Keratinocyte (primary cell): ENCODE results near the gene PLCL2. TPM values are rescaled to one million over a fixed set of nuclear protein-coding genes. Genes with fewer than 3 reads are reported as not detected.

Experiments
- DNase-seq: peaks from one replicate; pipeline ENCODE4 v3.0.0-alpha.2; 2011; ENCODE audit warnings: low read depth, missing footprints, low spot score
- FAIRE-seq: peaks from 2 replicates; lab custom pipeline; 2011; peaks lifted over from hg19 to GRCh38; lab: Jason Lieb, UNC
- H2AFZ ChIP-seq: 2 replicates; pipeline ENCODE4 v1.6.0; 2012; ENCODE audit warnings: low read length, control low read depth, inconsistent platforms; ENCODE audit not compliant: control insufficient read depth
- H3K27ac ChIP-seq: 2 replicates; pipeline ENCODE4 v1.5.1; 2011; ENCODE audit warnings: low read length; ENCODE audit not compliant: control insufficient read depth, insufficient read depth
- H3K27me3 ChIP-seq: 3 replicates; pipeline ENCODE4 v1.6.0; 2011; ENCODE audit warnings: low read length; ENCODE audit not compliant: control insufficient read depth, insufficient read depth; ENCODE audit errors: extremely low read depth
- H3K36me3 ChIP-seq, 2 experiments: 2 replicates in 1 of 2; 3 replicates in 1 of 2; pipeline ENCODE4 v1.5.1; 2011; ENCODE audit warnings: low read length in 2 of 2, mild to moderate bottlenecking in 1 of 2; ENCODE audit not compliant: control insufficient read depth in 2 of 2, insufficient read depth in 2 of 2; ENCODE audit errors: extremely low read depth in 1 of 2
- H3K4me1 ChIP-seq: 3 replicates; pipeline ENCODE4 v1.5.1; 2011; ENCODE audit warnings: low read length; ENCODE audit not compliant: control insufficient read depth, insufficient read depth; ENCODE audit errors: extremely low read depth
- H3K4me2 ChIP-seq: 3 replicates; pipeline ENCODE4 v1.6.0; 2011; ENCODE audit warnings: low read depth, low read length; ENCODE audit not compliant: control insufficient read depth, insufficient read depth; ENCODE audit errors: extremely low read depth
- H3K4me3 ChIP-seq, 3 experiments: fragments of 200-600 bp in 1 of 3; sonication (generic) in 1 of 3; 2 replicates in 2 of 3; 3 replicates in 1 of 3; pipeline ENCODE4 v1.5.1; 2011 to 2016; ENCODE audit warnings: low read length in 3 of 3, mild to moderate bottlenecking in 3 of 3, control low read depth in 2 of 3, inconsistent platforms in 1 of 3, low read depth in 1 of 3, mixed read lengths in 1 of 3, mixed run types in 1 of 3, moderate library complexity in 1 of 3; ENCODE audit not compliant: control insufficient read depth in 2 of 3, insufficient read depth in 2 of 3; ENCODE audit errors: extremely low read depth in 1 of 3
- H3K79me2 ChIP-seq: 2 replicates; pipeline ENCODE4 v1.6.0; 2012; ENCODE audit warnings: low read length; ENCODE audit not compliant: control insufficient read depth, insufficient read depth
- H3K9ac ChIP-seq: 3 replicates; pipeline ENCODE4 v1.6.0; 2011; ENCODE audit warnings: low read length; ENCODE audit not compliant: control insufficient read depth, insufficient read depth; ENCODE audit errors: extremely low read depth
- H3K9me1 ChIP-seq: 3 replicates; pipeline ENCODE4 v1.6.0; 2011; ENCODE audit warnings: low read length; ENCODE audit not compliant: control insufficient read depth, insufficient read depth; ENCODE audit errors: extremely low read depth
- H3K9me3 ChIP-seq: 2 replicates; pipeline ENCODE4 v1.5.1; 2012; ENCODE audit warnings: low read depth, low read length; ENCODE audit not compliant: control insufficient read depth
- H4K20me1 ChIP-seq: 3 replicates; pipeline ENCODE4 v1.6.0; 2011; ENCODE audit warnings: low read length; ENCODE audit not compliant: control insufficient read depth, insufficient read depth; ENCODE audit errors: extremely low read depth
- EZH2 ChIP-seq: IDR thresholded peaks from one replicate; pipeline ENCODE4 v1.6.1; 2012; ENCODE audit warnings: inconsistent platforms, mild to moderate bottlenecking, low read length, moderate library complexity
- dilution Hi-C: fragments of 300-500 bp; cut with MboI; formaldehyde crosslinking; loops from one replicate; pipeline ENCODE4 v1.7.0; 2020; ENCODE audit warnings: low sequenced_read_pairs; ENCODE audit not compliant: extremely low pct_ligation_motif_present
- polyA plus RNA-seq, 5 experiments: library from polyadenylated mRNA; depleted of rRNA in 3 of 5; stranded (reverse) in 3 of 5; stranded (forward) in 1 of 5; unstranded in 1 of 5; fragments of >200 nt; gene quantifications; 1 replicate in 1 of 5; 2 replicates in 3 of 5; 3 replicates in 1 of 5; pipeline versions ENCODE4 v1.2.1 to v1.2.3, GENCODE V29; 2011 to 2012; ENCODE audit warnings: missing spikeins in 2 of 5, low read depth in 1 of 5, low replicate concordance in 1 of 5
- TF ChIP-seq, protein P1 (sequence below), 3 experiments: IDR thresholded peaks in 1 of 3; conservative IDR thresholded peaks in 1 of 3; optimal IDR thresholded peaks in 1 of 3; 2 replicates in 2 of 3; 3 replicates in 1 of 3; pipeline versions ENCODE3 to v1.5.1; 2011; ENCODE audit warnings: low read length in 3 of 3, mild to moderate bottlenecking in 3 of 3, moderate library complexity in 2 of 3, control low read depth in 1 of 3, inconsistent platforms in 1 of 3; ENCODE audit not compliant: insufficient read depth in 2 of 3; ENCODE audit errors: extremely low read depth in 1 of 3

PLCL2 gene
- polyA plus RNA-seq, 1 donor (not counting 4 experiments of a cell fraction or from before 2014, with no cell fraction given), result 0.20 TPM

DNA sequence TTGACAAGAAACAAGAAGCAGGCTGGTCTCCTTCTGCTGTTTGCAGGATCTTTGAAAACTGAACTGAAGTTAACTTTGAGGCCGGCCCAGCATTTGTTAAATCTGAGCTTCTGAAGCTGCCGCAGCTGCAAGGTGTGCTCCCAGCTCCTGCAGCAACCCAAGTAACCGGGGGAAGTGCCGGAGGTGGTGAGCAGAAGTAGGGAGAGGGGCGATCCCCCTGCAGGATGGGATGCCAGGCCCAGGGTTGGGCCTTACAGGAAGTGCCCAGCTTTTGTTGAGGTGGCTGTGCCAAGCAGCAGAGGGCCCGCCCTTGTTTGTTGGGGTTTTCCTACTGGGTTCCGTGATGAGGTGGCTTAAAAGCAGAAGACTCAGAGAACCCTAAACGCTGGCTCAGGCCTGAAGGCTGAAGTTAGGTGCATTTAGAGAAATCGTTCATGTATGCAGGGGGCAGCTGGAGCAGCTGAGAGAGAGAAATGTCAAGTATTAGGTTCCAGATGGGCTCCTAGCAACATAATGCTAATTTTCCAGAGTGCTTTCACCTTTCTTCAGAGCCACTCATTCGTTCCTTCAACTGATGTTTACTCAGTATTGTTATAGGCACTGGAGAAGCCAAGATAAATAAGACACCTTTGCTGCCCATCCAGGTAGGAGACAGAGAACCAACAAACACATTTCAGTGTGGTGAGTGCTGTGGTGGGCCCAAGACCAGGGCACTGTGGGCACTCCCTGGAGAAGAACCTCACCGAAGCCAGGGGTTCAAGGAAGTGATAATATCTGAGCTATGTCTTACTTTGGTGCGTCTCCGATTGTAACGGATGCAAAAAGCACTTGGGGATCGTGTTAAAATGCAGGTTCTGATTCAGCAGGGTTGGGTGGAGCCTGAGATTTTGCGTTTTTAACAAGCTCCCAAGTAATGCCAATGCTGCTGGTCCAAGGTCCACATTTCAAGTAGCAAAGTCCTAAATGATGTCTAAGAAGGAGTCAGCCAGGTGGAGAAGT is 42.2 kb upstream of the PLCL2 start:
- no peak overlapping the region for H3K4me2 ChIP-seq
- DNase-seq (no peak), FAIRE-seq (no peak)
- TF ChIP-seq, protein P1, sequence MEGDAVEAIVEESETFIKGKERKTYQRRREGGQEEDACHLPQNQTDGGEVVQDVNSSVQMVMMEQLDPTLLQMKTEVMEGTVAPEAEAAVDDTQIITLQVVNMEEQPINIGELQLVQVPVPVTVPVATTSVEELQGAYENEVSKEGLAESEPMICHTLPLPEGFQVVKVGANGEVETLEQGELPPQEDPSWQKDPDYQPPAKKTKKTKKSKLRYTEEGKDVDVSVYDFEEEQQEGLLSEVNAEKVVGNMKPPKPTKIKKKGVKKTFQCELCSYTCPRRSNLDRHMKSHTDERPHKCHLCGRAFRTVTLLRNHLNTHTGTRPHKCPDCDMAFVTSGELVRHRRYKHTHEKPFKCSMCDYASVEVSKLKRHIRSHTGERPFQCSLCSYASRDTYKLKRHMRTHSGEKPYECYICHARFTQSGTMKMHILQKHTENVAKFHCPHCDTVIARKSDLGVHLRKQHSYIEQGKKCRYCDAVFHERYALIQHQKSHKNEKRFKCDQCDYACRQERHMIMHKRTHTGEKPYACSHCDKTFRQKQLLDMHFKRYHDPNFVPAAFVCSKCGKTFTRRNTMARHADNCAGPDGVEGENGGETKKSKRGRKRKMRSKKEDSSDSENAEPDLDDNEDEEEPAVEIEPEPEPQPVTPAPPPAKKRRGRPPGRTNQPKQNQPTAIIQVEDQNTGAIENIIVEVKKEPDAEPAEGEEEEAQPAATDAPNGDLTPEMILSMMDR (optimal IDR thresholded peaks at IDR 0.05 in 1 of 3, IDR thresholded peaks at IDR 0.05 in 1 of 3, conservative IDR thresholded peaks at IDR 0.05 in 1 of 3; ENCODE audit: extremely low read depth in 1 of 3, insufficient read depth in 2 of 3, low read length in 3 of 3), result no peak
- no peak for TF ChIP-seq EZH2
- no peak overlapping the region for H3K27ac ChIP-seq
- no peak overlapping the region for H3K4me3 ChIP-seq
- no peaks in the 10 kb centered on the region for H3K9me3 ChIP-seq
- no peaks in the 10 kb centered on the region for H3K27me3 ChIP-seq
- no peaks in the 10 kb centered on the region for H4K20me1 ChIP-seq
- H3K4me1 ChIP-seq, result no peaks in the 10 kb centered on the region
- no peaks in the 10 kb centered on the region for H3K79me2 ChIP-seq
- H3K9me1 ChIP-seq, result no peaks in the 10 kb centered on the region
- dilution Hi-C loops, result no loop called here
- no peaks in the 10 kb centered on the region for H3K36me3 ChIP-seq
- H3K9ac ChIP-seq, result no peak overlapping the region
- no peak overlapping the region for H2AFZ ChIP-seq

DNA sequence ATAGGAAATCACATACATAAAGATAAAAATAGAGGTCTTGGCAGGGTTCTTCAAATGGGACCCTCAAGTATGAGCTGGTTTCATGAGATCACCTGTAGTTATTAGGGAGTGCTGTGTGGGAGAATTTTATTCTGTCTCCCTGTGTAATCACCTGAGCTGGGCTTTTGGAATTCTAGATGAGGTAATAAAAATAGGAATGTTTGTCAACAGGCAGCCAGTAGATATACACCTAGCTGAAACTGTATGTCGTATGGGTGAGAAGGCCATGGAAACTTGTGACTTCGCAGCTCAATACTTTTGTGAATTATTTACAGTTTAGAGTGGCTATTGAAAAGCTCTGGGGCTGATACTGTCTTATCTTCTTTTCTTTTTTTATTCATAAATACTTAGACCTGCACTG is 40.5 kb upstream of the PLCL2 start:
- Histone ChIP-seq H3K9ac (no peak overlapping the region), H3K9me1 (no peaks in the 10 kb centered on the region), H3K4me2 (no peak overlapping the region), H3K27ac (no peak overlapping the region), H3K79me2 (no peaks in the 10 kb centered on the region), H3K27me3 (no peaks in the 10 kb centered on the region), H3K9me3 (no peaks in the 10 kb centered on the region), H3K36me3 (no peaks in the 10 kb centered on the region), H2AFZ (no peak overlapping the region), H4K20me1 (no peaks in the 10 kb centered on the region), H3K4me3 (no peak overlapping the region), H3K4me1 (no peaks in the 10 kb centered on the region)
- FAIRE-seq, result no peak
- TF ChIP-seq EZH2, result no peak
- TF ChIP-seq, protein P1 (optimal IDR thresholded peaks at IDR 0.05 in 1 of 3, IDR thresholded peaks at IDR 0.05 in 1 of 3, conservative IDR thresholded peaks at IDR 0.05 in 1 of 3; ENCODE audit: extremely low read depth in 1 of 3, insufficient read depth in 2 of 3, low read length in 3 of 3), result no peak
- dilution Hi-C loops, result no loop called here
- DNase-seq, result no peak
